Stomach (tissue), 4 donors: Measurements from ENCODE around the gene STARD3.

Experiments used
- EP300 ChIP-seq: sonication (generic); formaldehyde crosslinking; IDR thresholded peaks from one replicate; pipeline ENCODE4 v1.6.1; 2017; ENCODE audit warnings: antibody characterized with exemption
- POLR2A ChIP-seq, 4 donors: fragments of 450-650 bp; IDR thresholded peaks; one replicate each; pipeline ENCODE4 v1.6.1; 2016; ENCODE audit warnings: antibody characterized with exemption in 4 of 4, control low read depth in 2 of 4, mild to moderate bottlenecking in 1 of 4, moderate library complexity in 1 of 4
- POLR2AphosphoS5 ChIP-seq, 3 donors: sonication (generic); formaldehyde crosslinking; IDR thresholded peaks; one replicate each; pipeline ENCODE4 v1.6.1; 2016; ENCODE audit warnings: antibody characterized with exemption in 3 of 3
- TF ChIP-seq, protein P1 (sequence below), 7 experiments: fragments of 450-650 bp in 4 of 7; fragments of 200-600 bp in 3 of 7; sonication (generic) in 3 of 7; IDR thresholded peaks; one replicate each; pipeline ENCODE4 v1.5.1; 2016 to 2019; ENCODE audit warnings: antibody characterized with exemption in 7 of 7, control low read depth in 2 of 7, mild to moderate bottlenecking in 1 of 7

DNA sequence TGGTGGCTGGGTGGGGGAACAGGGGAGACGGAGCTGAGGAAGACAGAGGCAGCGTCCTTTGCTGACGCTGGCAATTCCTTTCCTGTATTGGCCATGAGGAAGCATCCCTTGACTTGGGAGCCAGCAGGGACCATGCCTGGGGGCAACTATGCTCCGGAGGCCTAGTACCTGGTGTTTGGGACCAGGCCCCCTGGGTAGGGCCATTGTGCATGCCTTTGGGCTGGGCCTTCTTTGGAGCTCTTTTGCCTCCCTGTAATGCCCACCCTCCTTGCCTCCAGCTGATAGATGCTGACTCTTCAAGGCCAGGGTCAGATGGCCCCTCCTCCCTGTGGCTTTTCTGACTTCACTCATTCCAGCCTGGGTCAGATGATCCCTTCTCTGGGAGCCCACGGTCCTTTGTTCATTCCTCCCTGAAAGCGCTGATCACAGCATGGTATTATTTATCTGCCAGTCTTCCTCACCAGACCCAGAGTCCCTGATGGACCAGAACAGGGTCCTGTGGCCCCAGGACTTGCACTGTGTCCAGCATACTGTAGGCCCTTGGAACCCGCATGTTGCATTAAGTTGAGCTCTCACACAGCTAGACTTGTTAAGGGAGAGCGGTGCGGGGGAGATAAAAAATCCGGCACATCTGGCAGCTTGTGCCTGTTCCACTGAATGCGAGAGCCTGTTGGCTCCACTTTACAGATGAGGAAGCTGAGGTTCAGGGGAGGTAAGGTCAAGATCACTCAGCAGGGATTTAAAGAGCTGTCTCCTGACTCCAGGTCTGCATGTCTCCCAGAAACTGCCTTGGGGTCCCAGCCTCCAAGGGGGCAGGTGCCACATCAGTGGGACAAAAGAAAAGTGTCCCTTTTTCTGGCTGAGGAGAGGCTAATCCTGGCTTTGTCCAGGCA, 2.9 kb downstream of the STARD3 start:
- TF ChIP-seq, protein P1, sequence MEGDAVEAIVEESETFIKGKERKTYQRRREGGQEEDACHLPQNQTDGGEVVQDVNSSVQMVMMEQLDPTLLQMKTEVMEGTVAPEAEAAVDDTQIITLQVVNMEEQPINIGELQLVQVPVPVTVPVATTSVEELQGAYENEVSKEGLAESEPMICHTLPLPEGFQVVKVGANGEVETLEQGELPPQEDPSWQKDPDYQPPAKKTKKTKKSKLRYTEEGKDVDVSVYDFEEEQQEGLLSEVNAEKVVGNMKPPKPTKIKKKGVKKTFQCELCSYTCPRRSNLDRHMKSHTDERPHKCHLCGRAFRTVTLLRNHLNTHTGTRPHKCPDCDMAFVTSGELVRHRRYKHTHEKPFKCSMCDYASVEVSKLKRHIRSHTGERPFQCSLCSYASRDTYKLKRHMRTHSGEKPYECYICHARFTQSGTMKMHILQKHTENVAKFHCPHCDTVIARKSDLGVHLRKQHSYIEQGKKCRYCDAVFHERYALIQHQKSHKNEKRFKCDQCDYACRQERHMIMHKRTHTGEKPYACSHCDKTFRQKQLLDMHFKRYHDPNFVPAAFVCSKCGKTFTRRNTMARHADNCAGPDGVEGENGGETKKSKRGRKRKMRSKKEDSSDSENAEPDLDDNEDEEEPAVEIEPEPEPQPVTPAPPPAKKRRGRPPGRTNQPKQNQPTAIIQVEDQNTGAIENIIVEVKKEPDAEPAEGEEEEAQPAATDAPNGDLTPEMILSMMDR (IDR thresholded peaks at IDR 0.05) = no peak
- TF ChIP-seq POLR2AphosphoS5 (IDR thresholded peaks at IDR 0.05) (no peak), POLR2A (IDR thresholded peaks at IDR 0.05) (no peak), EP300 (no peak)
